Measurements from ENCODE around the gene CXCL11. TPM values are rescaled to one million over a fixed set of nuclear protein-coding genes. Genes with fewer than 3 reads are reported as not detected.
A peak's percentile ranks its signal among the peaks of the same experiment; 100 is the strongest.

Gene CXCL11
- polyA plus RNA-seq, 1 experiment: 0.09 TPM

- POLR2A ChIA-PET: no interaction called here
- Histone ChIP-seq H3K27ac (ENCODE audit: low read depth, low read length) (no peak overlapping the region), H3K9me3 (ENCODE audit: control insufficient read depth, insufficient read depth, low read length) (no peaks in the 10 kb centered on the region), H3K27me3 (ENCODE audit: control insufficient read depth, insufficient read depth, low read length) (no peaks in the 10 kb centered on the region), H3K4me3 (ENCODE audit: low read depth, low read length) (no peak overlapping the region)
- no peak for DNase-seq (ENCODE audit: low read depth, low spot score)
- CTCF ChIA-PET: interaction anchor here (0.9 to 6.2 kb wide), 12 partner anchors 13 to 508 kb away, joined by 3 to 163 read pairs (median 14); partner anchors contain the start of gene ART3
- no peak for TF ChIP-seq CTCF (IDR thresholded peaks at IDR 0.05; ENCODE audit: low read depth, low read length)
Measured at GRCh38 chr4:75997081-75997480, 38.8 kb downstream of the CXCL11 start.

GRCh38 chr4:75995727-75996126 lies 40.1 kb downstream of the CXCL11 start:
- DNase-seq (ENCODE audit: low read depth, low spot score): no peak
- no peaks in the 10 kb centered on the region for H3K27me3 ChIP-seq (ENCODE audit: control insufficient read depth, insufficient read depth, low read length)
- ChIA-PET POLR2A (interaction anchor here (0.6 to 0.7 kb wide), 2 partner anchors 71 to 1184 kb away, joined by 3 to 6 read pairs; no protein-coding TSS in a partner anchor), CTCF (interaction anchor here (0.6 to 6.2 kb wide), 48 partner anchors 8 to 844 kb away, joined by 3 to 163 read pairs (median 5); partner anchors contain the start of genes ART3, CXCL11 and CXCL9)
- H3K9me3 ChIP-seq (ENCODE audit: control insufficient read depth, insufficient read depth, low read length): no peaks in the 10 kb centered on the region
- no peak overlapping the region for H3K27ac ChIP-seq (ENCODE audit: low read depth, low read length)
- H3K4me3 ChIP-seq (ENCODE audit: low read depth, low read length): no peak overlapping the region
- peak; percentile 63 for TF ChIP-seq CTCF (IDR thresholded peaks at IDR 0.05; ENCODE audit: low read depth, low read length)

- Histone ChIP-seq H3K27me3 (ENCODE audit: control insufficient read depth, insufficient read depth, low read length) (no peaks in the 10 kb centered on the region), H3K9me3 (ENCODE audit: control insufficient read depth, insufficient read depth, low read length) (no peaks in the 10 kb centered on the region), H3K27ac (ENCODE audit: low read depth, low read length) (no peak overlapping the region), H3K4me3 (ENCODE audit: low read depth, low read length) (no peak overlapping the region)
- DNase-seq (ENCODE audit: low read depth, low spot score): no peak
- CTCF ChIA-PET: interaction anchor here (0.7 to 6.2 kb wide), 6 partner anchors 66 to 188 kb away, joined by 3 to 163 read pairs (median 4); no protein-coding TSS in a partner anchor
- POLR2A ChIA-PET: no interaction called here
- no peak for TF ChIP-seq CTCF (IDR thresholded peaks at IDR 0.05; ENCODE audit: low read depth, low read length)
Measured at GRCh38 chr4:75992462-75992861, 43.4 kb downstream of the CXCL11 start.

- CTCF ChIA-PET: interaction anchor here (0.6 to 3.4 kb wide), 3 partner anchors 94 to 98 kb away, joined by 3 to 21 read pairs (median 5); no protein-coding TSS in a partner anchor
- no peaks in the 10 kb centered on the region for H3K27me3 ChIP-seq (ENCODE audit: control insufficient read depth, insufficient read depth, low read length)
- no peak for DNase-seq (ENCODE audit: low read depth, low spot score)
Measured at GRCh38 chr4:75989846-75990528, 45.9 kb downstream of the CXCL11 start.

More at GRCh38 chr4:75989846-75990528, 45.9 kb downstream of the CXCL11 start:
- Histone ChIP-seq H3K4me3 (ENCODE audit: low read depth, low read length) (peak overlapping the region; percentile 96), H3K27ac (ENCODE audit: low read depth, low read length) (peak overlapping the region; percentile 73), H3K9me3 (ENCODE audit: control insufficient read depth, insufficient read depth, low read length) (no peaks in the 10 kb centered on the region)
- no peak for TF ChIP-seq CTCF (IDR thresholded peaks at IDR 0.05; ENCODE audit: low read depth, low read length)
- POLR2A ChIA-PET: no interaction called here

Data from AG04450 (cell line).